Measurements from ENCODE around the gene SMAD7.

DNA sequence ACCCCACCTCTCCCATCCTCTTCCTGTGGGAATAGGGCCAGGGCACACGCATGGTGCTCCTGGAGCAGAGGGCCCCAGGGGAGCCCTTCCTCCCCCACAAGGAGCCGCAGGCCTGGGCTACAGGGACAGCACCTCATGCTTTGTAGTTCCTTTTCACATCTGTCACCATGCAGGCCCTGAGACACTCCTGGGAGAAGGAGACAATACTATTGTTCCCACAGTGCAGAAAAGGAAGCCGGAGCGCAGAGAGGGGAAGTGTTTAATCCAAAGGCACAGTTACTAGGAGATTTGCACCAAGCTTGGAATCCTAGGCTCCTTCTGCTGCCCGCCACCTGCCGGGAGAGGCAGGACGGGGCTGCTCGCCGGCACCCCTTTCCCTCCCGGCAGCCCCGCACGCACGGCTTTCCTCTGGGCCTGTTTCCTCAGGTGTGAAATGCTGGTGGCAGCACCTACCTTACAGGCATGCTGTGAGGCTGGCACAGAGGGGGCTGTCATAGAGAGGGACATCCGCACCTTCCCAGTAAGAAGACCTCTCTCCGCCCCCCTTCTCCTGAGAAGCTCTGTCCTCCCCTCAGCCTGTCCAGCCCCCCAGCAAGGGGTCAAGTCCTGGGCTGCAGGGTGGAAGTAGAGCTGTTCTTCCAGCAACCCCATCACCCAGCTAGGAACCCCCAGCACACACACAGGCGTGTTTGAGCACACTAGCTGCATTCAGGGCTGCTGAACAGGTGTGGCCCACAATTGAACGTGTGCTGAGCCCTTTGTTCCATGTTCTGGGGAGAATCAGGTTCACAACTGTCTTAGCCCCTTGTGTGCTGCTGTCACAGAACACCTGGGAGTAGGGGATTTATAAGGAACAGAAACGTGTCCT, 62.6 kb downstream of the SMAD7 start:
- TF ChIP-seq TCF4 (CRISPR knock-in tag; IDR thresholded peaks at IDR 0.05; ENCODE audit: borderline replicate concordance) (no peak), ZFP30 (CRISPR knock-in tag; IDR thresholded peaks at IDR 0.05) (no peak), ZFP3 (CRISPR knock-in tag; IDR thresholded peaks at IDR 0.05) (no peak), ZNF70 (CRISPR knock-in tag; IDR thresholded peaks at IDR 0.05) (no peak), CSDC2 (CRISPR knock-in tag; IDR thresholded peaks at IDR 0.05) (no peak), ZNF565 (CRISPR knock-in tag; conservative IDR thresholded peaks at IDR 0.05; ENCODE audit: low read depth) (no peak), PPARA (CRISPR knock-in tag; IDR thresholded peaks at IDR 0.05; ENCODE audit: borderline replicate concordance) (no peak), GLIS3 (CRISPR knock-in tag; IDR thresholded peaks at IDR 0.05) (no peak), ESRRG (CRISPR knock-in tag; IDR thresholded peaks at IDR 0.05) (no peak)
- TF ChIP-seq, protein P1, sequence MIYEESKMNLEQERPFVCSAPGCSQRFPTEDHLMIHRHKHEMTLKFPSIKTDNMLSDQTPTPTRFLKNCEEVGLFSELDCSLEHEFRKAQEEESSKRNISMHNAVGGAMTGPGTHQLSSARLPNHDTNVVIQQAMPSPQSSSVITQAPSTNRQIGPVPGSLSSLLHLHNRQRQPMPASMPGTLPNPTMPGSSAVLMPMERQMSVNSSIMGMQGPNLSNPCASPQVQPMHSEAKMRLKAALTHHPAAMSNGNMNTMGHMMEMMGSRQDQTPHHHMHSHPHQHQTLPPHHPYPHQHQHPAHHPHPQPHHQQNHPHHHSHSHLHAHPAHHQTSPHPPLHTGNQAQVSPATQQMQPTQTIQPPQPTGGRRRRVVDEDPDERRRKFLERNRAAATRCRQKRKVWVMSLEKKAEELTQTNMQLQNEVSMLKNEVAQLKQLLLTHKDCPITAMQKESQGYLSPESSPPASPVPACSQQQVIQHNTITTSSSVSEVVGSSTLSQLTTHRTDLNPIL (CRISPR knock-in tag; IDR thresholded peaks at IDR 0.05; ENCODE audit: low read depth), result no peak
- TF ChIP-seq, protein P2, sequence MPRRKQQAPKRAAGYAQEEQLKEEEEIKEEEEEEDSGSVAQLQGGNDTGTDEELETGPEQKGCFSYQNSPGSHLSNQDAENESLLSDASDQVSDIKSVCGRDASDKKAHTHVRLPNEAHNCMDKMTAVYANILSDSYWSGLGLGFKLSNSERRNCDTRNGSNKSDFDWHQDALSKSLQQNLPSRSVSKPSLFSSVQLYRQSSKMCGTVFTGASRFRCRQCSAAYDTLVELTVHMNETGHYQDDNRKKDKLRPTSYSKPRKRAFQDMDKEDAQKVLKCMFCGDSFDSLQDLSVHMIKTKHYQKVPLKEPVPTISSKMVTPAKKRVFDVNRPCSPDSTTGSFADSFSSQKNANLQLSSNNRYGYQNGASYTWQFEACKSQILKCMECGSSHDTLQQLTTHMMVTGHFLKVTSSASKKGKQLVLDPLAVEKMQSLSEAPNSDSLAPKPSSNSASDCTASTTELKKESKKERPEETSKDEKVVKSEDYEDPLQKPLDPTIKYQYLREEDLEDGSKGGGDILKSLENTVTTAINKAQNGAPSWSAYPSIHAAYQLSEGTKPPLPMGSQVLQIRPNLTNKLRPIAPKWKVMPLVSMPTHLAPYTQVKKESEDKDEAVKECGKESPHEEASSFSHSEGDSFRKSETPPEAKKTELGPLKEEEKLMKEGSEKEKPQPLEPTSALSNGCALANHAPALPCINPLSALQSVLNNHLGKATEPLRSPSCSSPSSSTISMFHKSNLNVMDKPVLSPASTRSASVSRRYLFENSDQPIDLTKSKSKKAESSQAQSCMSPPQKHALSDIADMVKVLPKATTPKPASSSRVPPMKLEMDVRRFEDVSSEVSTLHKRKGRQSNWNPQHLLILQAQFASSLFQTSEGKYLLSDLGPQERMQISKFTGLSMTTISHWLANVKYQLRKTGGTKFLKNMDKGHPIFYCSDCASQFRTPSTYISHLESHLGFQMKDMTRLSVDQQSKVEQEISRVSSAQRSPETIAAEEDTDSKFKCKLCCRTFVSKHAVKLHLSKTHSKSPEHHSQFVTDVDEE (CRISPR knock-in tag; IDR thresholded peaks at IDR 0.05), result no peak
